ENCODE data around the gene NSMCE4A.
"Not testable (repeated sequence)": the region's sequence is repeated elsewhere in the genome, so short reads cannot be mapped to it uniquely, and the experiment has no call there.

The NSMCE4A gene

GRCh38 chr10:121974535-121975294 lies at the start of gene NSMCE4A:
Gene NSMCE4A (minus strand): TSS chr10:121975217. CDS start chr10:121975165, 52 bp downstream.
- Histone ChIP-seq H3K27ac (ENCODE audit: low read length) (peak within 1 kb of the TSS; percentile 92), H3K36me3 (ENCODE audit: insufficient read depth, low read length) (peaks cover 29% of the 10 kb centered on the region), H3K9ac (ENCODE audit: low read depth, low read length) (peak within 1 kb of the TSS; percentile 96), H3K4me2 (ENCODE audit: insufficient read depth, low read length) (peak within 1 kb of the TSS; percentile 76), H3K4me1 (ENCODE audit: insufficient read depth, low read length) (peaks cover 30% of the 10 kb centered on the region), H3K4me3 (ENCODE audit: low read depth in 1 of 2, low read length in 2 of 2) (peak within 1 kb of the TSS; percentile 84 to 98), H2AFZ (ENCODE audit: low read depth, low read length) (peak within 1 kb of the TSS; percentile 100), H3K79me2 (ENCODE audit: insufficient read depth, low read length) (peaks cover 51% of the 10 kb centered on the region), H4K20me1 (ENCODE audit: insufficient read depth, low read length) (peaks cover 25% of the 10 kb centered on the region), H3K9me3 (ENCODE audit: insufficient read depth, low read length, severe bottlenecking) (peaks cover 12% of the 10 kb centered on the region), H3K27me3 (ENCODE audit: insufficient read depth, low read length, poor library complexity) (no peaks in the 10 kb centered on the region)
- peak; percentile 83 for DNase-seq
- peak; percentile 89 for ATAC-seq (ENCODE audit: insufficient read depth, low read depth)
- TF ChIP-seq EZH2 (IDR thresholded peaks at IDR 0.05; ENCODE audit: borderline replicate concordance, low read depth, low read length, severe bottlenecking) = no peak
- TF ChIP-seq CTCF (IDR thresholded peaks at IDR 0.05; ENCODE audit: borderline replicate concordance, extremely low read depth, low read length, poor library complexity, severe bottlenecking) = peak; percentile 86

GRCh38 chr10:122023257-122023656 lies 48.2 kb upstream of the NSMCE4A start:
- not testable (repeated sequence) for H3K4me3 ChIP-seq (ENCODE audit: low read depth in 1 of 2, low read length in 2 of 2); ATAC-seq (ENCODE audit: insufficient read depth, low read depth); H4K20me1 ChIP-seq (ENCODE audit: insufficient read depth, low read length); H3K9ac ChIP-seq (ENCODE audit: low read depth, low read length); H3K27me3 ChIP-seq (ENCODE audit: insufficient read depth, low read length, poor library complexity); H3K9me3 ChIP-seq (ENCODE audit: insufficient read depth, low read length, severe bottlenecking); H3K27ac ChIP-seq (ENCODE audit: low read length); H3K79me2 ChIP-seq (ENCODE audit: insufficient read depth, low read length); H3K36me3 ChIP-seq (ENCODE audit: insufficient read depth, low read length); DNase-seq; H3K4me1 ChIP-seq (ENCODE audit: insufficient read depth, low read length); H2AFZ ChIP-seq (ENCODE audit: low read depth, low read length); H3K4me2 ChIP-seq (ENCODE audit: insufficient read depth, low read length)

- no peak overlapping the region for H2AFZ ChIP-seq (ENCODE audit: low read depth, low read length)
- no peak overlapping the region for H3K9ac ChIP-seq (ENCODE audit: low read depth, low read length)
- no peaks in the 10 kb centered on the region for H3K79me2 ChIP-seq (ENCODE audit: insufficient read depth, low read length)
- DNase-seq = no peak
- H3K4me2 ChIP-seq (ENCODE audit: insufficient read depth, low read length) = no peak overlapping the region
- no peak for ATAC-seq (ENCODE audit: insufficient read depth, low read depth)
- H3K4me3 ChIP-seq (ENCODE audit: low read depth in 1 of 2, low read length in 2 of 2) = no peak overlapping the region
- H3K27ac ChIP-seq (ENCODE audit: low read length) = no peak overlapping the region
- H3K4me1 ChIP-seq (ENCODE audit: insufficient read depth, low read length) = no peaks in the 10 kb centered on the region
- no peaks in the 10 kb centered on the region for H3K36me3 ChIP-seq (ENCODE audit: insufficient read depth, low read length)
- H3K9me3 ChIP-seq (ENCODE audit: insufficient read depth, low read length, severe bottlenecking) = no peaks in the 10 kb centered on the region
- TF ChIP-seq CTCF (IDR thresholded peaks at IDR 0.05; ENCODE audit: borderline replicate concordance, extremely low read depth, low read length, poor library complexity, severe bottlenecking) (no peak), EZH2 (IDR thresholded peaks at IDR 0.05; ENCODE audit: borderline replicate concordance, low read depth, low read length, severe bottlenecking) (no peak)
- peaks cover 6% of the 10 kb centered on the region for H3K27me3 ChIP-seq (ENCODE audit: insufficient read depth, low read length, poor library complexity)
- no peaks in the 10 kb centered on the region for H4K20me1 ChIP-seq (ENCODE audit: insufficient read depth, low read length)
These were observed 47.3 kb upstream of the NSMCE4A start for GRCh38 chr10:122022276-122022675.

- no peak for ATAC-seq (ENCODE audit: insufficient read depth, low read depth)
These were observed 46.8 kb upstream of the NSMCE4A start for GRCh38 chr10:122021828-122022227.

More at GRCh38 chr10:122021828-122022227, 46.8 kb upstream of the NSMCE4A start:
- H3K27ac ChIP-seq (ENCODE audit: low read length) = no peak overlapping the region
- no peaks in the 10 kb centered on the region for H3K79me2 ChIP-seq (ENCODE audit: insufficient read depth, low read length)
- H3K4me3 ChIP-seq (ENCODE audit: low read depth in 1 of 2, low read length in 2 of 2) = no peak overlapping the region
- H3K9ac ChIP-seq (ENCODE audit: low read depth, low read length) = no peak overlapping the region
- no peaks in the 10 kb centered on the region for H3K36me3 ChIP-seq (ENCODE audit: insufficient read depth, low read length)
- no peak overlapping the region for H2AFZ ChIP-seq (ENCODE audit: low read depth, low read length)
- TF ChIP-seq CTCF (IDR thresholded peaks at IDR 0.05; ENCODE audit: borderline replicate concordance, extremely low read depth, low read length, poor library complexity, severe bottlenecking) = no peak
- TF ChIP-seq EZH2 (IDR thresholded peaks at IDR 0.05; ENCODE audit: borderline replicate concordance, low read depth, low read length, severe bottlenecking) = no peak
- DNase-seq = no peak
- H3K4me2 ChIP-seq (ENCODE audit: insufficient read depth, low read length) = no peak overlapping the region
- H3K4me1 ChIP-seq (ENCODE audit: insufficient read depth, low read length) = no peaks in the 10 kb centered on the region
- no peaks in the 10 kb centered on the region for H3K9me3 ChIP-seq (ENCODE audit: insufficient read depth, low read length, severe bottlenecking)
- peaks cover 8% of the 10 kb centered on the region for H3K27me3 ChIP-seq (ENCODE audit: insufficient read depth, low read length, poor library complexity)
- H4K20me1 ChIP-seq (ENCODE audit: insufficient read depth, low read length) = no peaks in the 10 kb centered on the region

All from DND-41 (cell line).